ENCODE data around the gene CYS1.
"Not testable (repeated sequence)": the region's sequence is repeated elsewhere in the genome, so short reads cannot be mapped to it uniquely, and the experiment has no call there.

CYS1 gene

GRCh38 chr2:10011606-10012325, 68.4 kb downstream of the CYS1 start:
- DNase-seq = not testable (repeated sequence)

- DNase-seq = not testable (repeated sequence)
Observed at GRCh38 chr2:10010861-10011605, 69.2 kb downstream of the CYS1 start.

GRCh38 chr2:10009811-10010781, 70.1 kb downstream of the CYS1 start:
- no peak for DNase-seq

- no peak for DNase-seq
Observed at GRCh38 chr2:10009271-10009810, 70.9 kb downstream of the CYS1 start.

- DNase-seq = no peak
Observed at GRCh38 chr2:10008809-10009176, 71.4 kb downstream of the CYS1 start.

- DNase-seq = no peak
Observed at GRCh38 chr2:10007921-10008808, 72.0 kb downstream of the CYS1 start.

GRCh38 chr2:10007435-10007834, 72.8 kb downstream of the CYS1 start:
- DNase-seq = no peak

All from CD4-positive, alpha-beta T cell treated with Interleukin-10 for 1 hour (primary cell).